ENCODE measurements around the gene FMNL2.

Gene FMNL2

DNA sequence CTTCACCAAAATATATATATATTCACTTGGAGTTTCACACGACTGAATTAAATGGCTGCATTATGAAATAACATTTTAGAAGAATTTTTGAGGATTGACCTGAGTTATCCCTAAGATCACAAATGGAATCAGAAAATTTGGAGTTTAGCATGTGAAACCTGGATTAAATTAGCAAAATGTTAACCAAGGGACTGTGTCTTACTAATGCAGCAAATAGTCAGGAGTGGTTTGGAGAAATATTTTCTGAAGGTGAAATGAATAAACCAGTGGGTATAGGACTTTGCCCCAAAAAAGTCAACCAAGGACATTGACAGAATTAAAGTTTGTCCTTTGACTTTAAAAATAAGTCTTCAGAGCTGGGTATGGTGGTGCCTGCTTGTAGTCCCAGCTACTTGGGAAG, 271.1 kb downstream of the FMNL2 start (continued):
- TF ChIP-seq, protein P1, sequence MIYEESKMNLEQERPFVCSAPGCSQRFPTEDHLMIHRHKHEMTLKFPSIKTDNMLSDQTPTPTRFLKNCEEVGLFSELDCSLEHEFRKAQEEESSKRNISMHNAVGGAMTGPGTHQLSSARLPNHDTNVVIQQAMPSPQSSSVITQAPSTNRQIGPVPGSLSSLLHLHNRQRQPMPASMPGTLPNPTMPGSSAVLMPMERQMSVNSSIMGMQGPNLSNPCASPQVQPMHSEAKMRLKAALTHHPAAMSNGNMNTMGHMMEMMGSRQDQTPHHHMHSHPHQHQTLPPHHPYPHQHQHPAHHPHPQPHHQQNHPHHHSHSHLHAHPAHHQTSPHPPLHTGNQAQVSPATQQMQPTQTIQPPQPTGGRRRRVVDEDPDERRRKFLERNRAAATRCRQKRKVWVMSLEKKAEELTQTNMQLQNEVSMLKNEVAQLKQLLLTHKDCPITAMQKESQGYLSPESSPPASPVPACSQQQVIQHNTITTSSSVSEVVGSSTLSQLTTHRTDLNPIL (CRISPR knock-in tag; IDR thresholded peaks at IDR 0.05; ENCODE audit: low read depth) = no peak
- TF ChIP-seq, protein P2, sequence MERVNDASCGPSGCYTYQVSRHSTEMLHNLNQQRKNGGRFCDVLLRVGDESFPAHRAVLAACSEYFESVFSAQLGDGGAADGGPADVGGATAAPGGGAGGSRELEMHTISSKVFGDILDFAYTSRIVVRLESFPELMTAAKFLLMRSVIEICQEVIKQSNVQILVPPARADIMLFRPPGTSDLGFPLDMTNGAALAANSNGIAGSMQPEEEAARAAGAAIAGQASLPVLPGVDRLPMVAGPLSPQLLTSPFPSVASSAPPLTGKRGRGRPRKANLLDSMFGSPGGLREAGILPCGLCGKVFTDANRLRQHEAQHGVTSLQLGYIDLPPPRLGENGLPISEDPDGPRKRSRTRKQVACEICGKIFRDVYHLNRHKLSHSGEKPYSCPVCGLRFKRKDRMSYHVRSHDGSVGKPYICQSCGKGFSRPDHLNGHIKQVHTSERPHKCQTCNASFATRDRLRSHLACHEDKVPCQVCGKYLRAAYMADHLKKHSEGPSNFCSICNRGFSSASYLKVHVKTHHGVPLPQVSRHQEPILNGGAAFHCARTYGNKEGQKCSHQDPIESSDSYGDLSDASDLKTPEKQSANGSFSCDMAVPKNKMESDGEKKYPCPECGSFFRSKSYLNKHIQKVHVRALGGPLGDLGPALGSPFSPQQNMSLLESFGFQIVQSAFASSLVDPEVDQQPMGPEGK (CRISPR knock-in tag; IDR thresholded peaks at IDR 0.05; ENCODE audit: borderline replicate concordance) = no peak
- no peak for TF ChIP-seq TCF4 (CRISPR knock-in tag; IDR thresholded peaks at IDR 0.05; ENCODE audit: borderline replicate concordance)
- TF ChIP-seq BACH2 (CRISPR knock-in tag; IDR thresholded peaks at IDR 0.05; ENCODE audit: borderline replicate concordance) = no peak
- no peak for TF ChIP-seq ARNTL (CRISPR knock-in tag; IDR thresholded peaks at IDR 0.05; ENCODE audit: borderline replicate concordance, low read depth)

DNA sequence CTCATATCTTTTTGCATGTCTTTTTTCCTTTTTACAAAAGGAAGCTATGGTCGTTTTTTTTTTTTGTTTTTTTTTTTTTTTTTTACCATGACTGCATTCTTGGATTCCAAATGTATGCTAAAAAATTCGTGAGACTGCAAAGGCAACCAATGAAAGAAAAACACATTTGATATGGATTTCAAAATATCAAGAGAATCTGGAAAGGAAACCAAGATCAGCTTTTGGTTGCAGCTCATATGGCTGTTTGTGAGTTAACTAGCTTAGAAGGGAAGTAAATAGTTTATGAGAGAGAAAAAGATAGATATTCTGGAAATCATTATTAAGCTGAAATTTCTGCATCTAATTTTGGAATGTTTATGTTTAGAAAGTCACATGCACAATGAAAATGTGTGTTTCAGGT, 272.0 kb downstream of the FMNL2 start:
- TF ChIP-seq ISL1 (CRISPR knock-in tag; IDR thresholded peaks at IDR 0.05) (no peak), ZNF565 (CRISPR knock-in tag; conservative IDR thresholded peaks at IDR 0.05; ENCODE audit: low read depth) (no peak), GLIS3 (CRISPR knock-in tag; IDR thresholded peaks at IDR 0.05) (no peak), OSR1 (CRISPR knock-in tag; IDR thresholded peaks at IDR 0.05) (no peak), ZC3H10 (CRISPR knock-in tag; IDR thresholded peaks at IDR 0.05) (no peak), CSDC2 (CRISPR knock-in tag; IDR thresholded peaks at IDR 0.05) (no peak), TOX (CRISPR knock-in tag; IDR thresholded peaks at IDR 0.05; ENCODE audit: borderline replicate concordance) (no peak), TCF4 (CRISPR knock-in tag; IDR thresholded peaks at IDR 0.05; ENCODE audit: borderline replicate concordance) (no peak), ZFP30 (CRISPR knock-in tag; IDR thresholded peaks at IDR 0.05) (no peak)
- TF ChIP-seq, protein P1 (CRISPR knock-in tag; IDR thresholded peaks at IDR 0.05; ENCODE audit: low read depth) = no peak
- no peak for ATAC-seq

DNA sequence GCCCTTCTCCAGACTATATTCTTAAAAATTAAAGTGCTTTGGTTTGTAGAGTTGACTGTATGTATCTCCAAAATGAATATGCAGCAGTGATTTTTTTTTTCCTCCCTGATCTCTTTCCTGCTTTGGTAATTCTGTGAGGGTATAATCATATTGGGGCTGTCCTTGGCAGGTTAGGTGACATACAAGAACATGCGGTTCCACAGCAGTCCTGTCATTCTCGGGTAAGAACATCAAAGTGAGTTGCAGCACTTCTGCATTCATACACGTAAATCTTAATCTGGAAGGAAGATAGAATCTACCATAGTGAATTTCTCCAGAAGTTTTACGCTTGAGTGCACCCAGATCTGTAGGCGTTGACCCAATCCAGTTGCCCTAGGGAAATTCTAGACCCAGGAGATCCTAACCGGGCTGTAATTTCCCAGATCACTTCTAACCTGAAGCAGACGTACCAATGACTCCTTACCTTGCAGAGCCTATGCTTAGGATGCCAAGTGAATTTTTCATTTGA, 272.9 kb downstream of the FMNL2 start:
- TF ChIP-seq ZNF565 (CRISPR knock-in tag; conservative IDR thresholded peaks at IDR 0.05; ENCODE audit: low read depth) (no peak), TCF4 (CRISPR knock-in tag; IDR thresholded peaks at IDR 0.05; ENCODE audit: borderline replicate concordance) (no peak), GLIS3 (CRISPR knock-in tag; IDR thresholded peaks at IDR 0.05) (no peak), BACH2 (CRISPR knock-in tag; IDR thresholded peaks at IDR 0.05; ENCODE audit: borderline replicate concordance) (no peak), ZNF70 (CRISPR knock-in tag; IDR thresholded peaks at IDR 0.05) (no peak), ARNTL (CRISPR knock-in tag; IDR thresholded peaks at IDR 0.05; ENCODE audit: borderline replicate concordance, low read depth) (no peak), ESRRG (CRISPR knock-in tag; IDR thresholded peaks at IDR 0.05) (no peak), OSR1 (CRISPR knock-in tag; IDR thresholded peaks at IDR 0.05) (no peak), TOX (CRISPR knock-in tag; IDR thresholded peaks at IDR 0.05; ENCODE audit: borderline replicate concordance) (no peak), ZC3H10 (CRISPR knock-in tag; IDR thresholded peaks at IDR 0.05) (no peak), RARB (CRISPR knock-in tag; IDR thresholded peaks at IDR 0.05) (no peak), PPARA (CRISPR knock-in tag; IDR thresholded peaks at IDR 0.05; ENCODE audit: borderline replicate concordance) (no peak), ZFP3 (CRISPR knock-in tag; IDR thresholded peaks at IDR 0.05) (no peak), ZNF8 (CRISPR knock-in tag; IDR thresholded peaks at IDR 0.05) (no peak), ZFP30 (CRISPR knock-in tag; IDR thresholded peaks at IDR 0.05) (no peak), CSDC2 (CRISPR knock-in tag; IDR thresholded peaks at IDR 0.05) (no peak)
- TF ChIP-seq, protein P2 (CRISPR knock-in tag; IDR thresholded peaks at IDR 0.05; ENCODE audit: borderline replicate concordance) = no peak
- TF ChIP-seq, protein P1 (CRISPR knock-in tag; IDR thresholded peaks at IDR 0.05; ENCODE audit: low read depth) = no peak
- TF ChIP-seq, protein P3, sequence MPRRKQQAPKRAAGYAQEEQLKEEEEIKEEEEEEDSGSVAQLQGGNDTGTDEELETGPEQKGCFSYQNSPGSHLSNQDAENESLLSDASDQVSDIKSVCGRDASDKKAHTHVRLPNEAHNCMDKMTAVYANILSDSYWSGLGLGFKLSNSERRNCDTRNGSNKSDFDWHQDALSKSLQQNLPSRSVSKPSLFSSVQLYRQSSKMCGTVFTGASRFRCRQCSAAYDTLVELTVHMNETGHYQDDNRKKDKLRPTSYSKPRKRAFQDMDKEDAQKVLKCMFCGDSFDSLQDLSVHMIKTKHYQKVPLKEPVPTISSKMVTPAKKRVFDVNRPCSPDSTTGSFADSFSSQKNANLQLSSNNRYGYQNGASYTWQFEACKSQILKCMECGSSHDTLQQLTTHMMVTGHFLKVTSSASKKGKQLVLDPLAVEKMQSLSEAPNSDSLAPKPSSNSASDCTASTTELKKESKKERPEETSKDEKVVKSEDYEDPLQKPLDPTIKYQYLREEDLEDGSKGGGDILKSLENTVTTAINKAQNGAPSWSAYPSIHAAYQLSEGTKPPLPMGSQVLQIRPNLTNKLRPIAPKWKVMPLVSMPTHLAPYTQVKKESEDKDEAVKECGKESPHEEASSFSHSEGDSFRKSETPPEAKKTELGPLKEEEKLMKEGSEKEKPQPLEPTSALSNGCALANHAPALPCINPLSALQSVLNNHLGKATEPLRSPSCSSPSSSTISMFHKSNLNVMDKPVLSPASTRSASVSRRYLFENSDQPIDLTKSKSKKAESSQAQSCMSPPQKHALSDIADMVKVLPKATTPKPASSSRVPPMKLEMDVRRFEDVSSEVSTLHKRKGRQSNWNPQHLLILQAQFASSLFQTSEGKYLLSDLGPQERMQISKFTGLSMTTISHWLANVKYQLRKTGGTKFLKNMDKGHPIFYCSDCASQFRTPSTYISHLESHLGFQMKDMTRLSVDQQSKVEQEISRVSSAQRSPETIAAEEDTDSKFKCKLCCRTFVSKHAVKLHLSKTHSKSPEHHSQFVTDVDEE (CRISPR knock-in tag; IDR thresholded peaks at IDR 0.05) = no peak
- TF ChIP-seq, protein P4, sequence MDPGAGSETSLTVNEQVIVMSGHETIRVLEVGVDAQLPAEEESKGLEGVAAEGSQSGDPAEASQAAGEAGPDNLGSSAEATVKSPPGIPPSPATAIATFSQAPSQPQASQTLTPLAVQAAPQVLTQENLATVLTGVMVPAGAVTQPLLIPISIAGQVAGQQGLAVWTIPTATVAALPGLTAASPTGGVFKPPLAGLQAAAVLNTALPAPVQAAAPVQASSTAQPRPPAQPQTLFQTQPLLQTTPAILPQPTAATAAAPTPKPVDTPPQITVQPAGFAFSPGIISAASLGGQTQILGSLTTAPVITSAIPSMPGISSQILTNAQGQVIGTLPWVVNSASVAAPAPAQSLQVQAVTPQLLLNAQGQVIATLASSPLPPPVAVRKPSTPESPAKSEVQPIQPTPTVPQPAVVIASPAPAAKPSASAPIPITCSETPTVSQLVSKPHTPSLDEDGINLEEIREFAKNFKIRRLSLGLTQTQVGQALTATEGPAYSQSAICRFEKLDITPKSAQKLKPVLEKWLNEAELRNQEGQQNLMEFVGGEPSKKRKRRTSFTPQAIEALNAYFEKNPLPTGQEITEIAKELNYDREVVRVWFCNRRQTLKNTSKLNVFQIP (CRISPR knock-in tag; IDR thresholded peaks at IDR 0.05; ENCODE audit: borderline replicate concordance, low read depth) = no peak

More for the DNA sequence above, 272.9 kb downstream of the FMNL2 start:
- ATAC-seq = no peak
